ENCODE measurements around the gene FADD. TPM values are rescaled to one million over a fixed set of nuclear protein-coding genes. Genes with fewer than 3 reads are reported as not detected.
"Not testable (repeated sequence)": the region's sequence is repeated elsewhere in the genome, so short reads cannot be mapped to it uniquely, and the experiment has no call there.

FADD gene
- polyA plus RNA-seq, 1 donor (not counting 4 experiments of a cell fraction or from before 2014, with no cell fraction given), result 33.7 TPM

DNA sequence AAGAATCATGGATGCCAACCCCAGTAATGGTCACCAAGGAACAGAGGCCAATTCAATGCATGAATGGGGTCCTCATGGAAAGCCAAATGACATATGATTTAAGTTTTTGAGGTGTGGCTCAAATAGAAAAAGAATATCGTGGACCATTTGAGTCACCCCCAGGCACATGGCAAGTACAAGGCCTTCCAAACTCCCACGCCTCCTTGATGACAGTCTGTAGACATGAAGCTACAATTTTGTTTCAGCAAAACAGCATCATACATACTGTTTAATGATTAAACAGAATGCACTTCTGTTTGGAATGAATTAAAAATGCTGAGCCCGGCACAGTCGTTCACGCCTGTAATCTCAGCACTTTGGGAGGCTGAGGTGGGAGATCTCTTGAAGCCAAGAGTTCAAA is 7.4 kb downstream of the FADD start:
- Histone ChIP-seq H3K9me1 (ENCODE audit: control insufficient read depth, extremely low read depth, insufficient read depth, low read length) (peaks cover under 1% of the 10 kb centered on the region), H3K79me2 (ENCODE audit: control insufficient read depth, insufficient read depth, low read length) (peaks cover 24% of the 10 kb centered on the region), H3K9me3 (ENCODE audit: control insufficient read depth, low read depth, low read length) (no peaks in the 10 kb centered on the region), H2AFZ (ENCODE audit: control insufficient read depth, low read length) (no peak overlapping the region), H3K27ac (ENCODE audit: control insufficient read depth, insufficient read depth, low read length) (no peak overlapping the region), H3K9ac (ENCODE audit: control insufficient read depth, extremely low read depth, insufficient read depth, low read length) (no peak overlapping the region), H3K4me1 (ENCODE audit: control insufficient read depth, extremely low read depth, insufficient read depth, low read length) (peaks cover under 1% of the 10 kb centered on the region), H3K27me3 (ENCODE audit: control insufficient read depth, extremely low read depth, insufficient read depth, low read length) (no peaks in the 10 kb centered on the region), H4K20me1 (ENCODE audit: control insufficient read depth, extremely low read depth, insufficient read depth, low read length) (peaks cover 16% of the 10 kb centered on the region), H3K4me3 (ENCODE audit: control insufficient read depth in 2 of 3, extremely low read depth in 1 of 3, insufficient read depth in 2 of 3, low read depth in 1 of 3, low read length in 3 of 3) (no peak overlapping the region), H3K4me2 (ENCODE audit: control insufficient read depth, extremely low read depth, insufficient read depth, low read depth, low read length) (no peak overlapping the region), H3K36me3 (ENCODE audit: control insufficient read depth in 2 of 2, extremely low read depth in 1 of 2, insufficient read depth in 2 of 2, low read length in 2 of 2) (peaks cover 12 to 16% of the 10 kb centered on the region in 2 experiments)
- FAIRE-seq (no peak), DNase-seq (ENCODE audit: low read depth, low spot score) (no peak)
- dilution Hi-C loops (cut with MboI; ENCODE audit: extremely low pct_ligation_motif_present, low sequenced_read_pairs), result no loop called here
- TF ChIP-seq, protein P1, sequence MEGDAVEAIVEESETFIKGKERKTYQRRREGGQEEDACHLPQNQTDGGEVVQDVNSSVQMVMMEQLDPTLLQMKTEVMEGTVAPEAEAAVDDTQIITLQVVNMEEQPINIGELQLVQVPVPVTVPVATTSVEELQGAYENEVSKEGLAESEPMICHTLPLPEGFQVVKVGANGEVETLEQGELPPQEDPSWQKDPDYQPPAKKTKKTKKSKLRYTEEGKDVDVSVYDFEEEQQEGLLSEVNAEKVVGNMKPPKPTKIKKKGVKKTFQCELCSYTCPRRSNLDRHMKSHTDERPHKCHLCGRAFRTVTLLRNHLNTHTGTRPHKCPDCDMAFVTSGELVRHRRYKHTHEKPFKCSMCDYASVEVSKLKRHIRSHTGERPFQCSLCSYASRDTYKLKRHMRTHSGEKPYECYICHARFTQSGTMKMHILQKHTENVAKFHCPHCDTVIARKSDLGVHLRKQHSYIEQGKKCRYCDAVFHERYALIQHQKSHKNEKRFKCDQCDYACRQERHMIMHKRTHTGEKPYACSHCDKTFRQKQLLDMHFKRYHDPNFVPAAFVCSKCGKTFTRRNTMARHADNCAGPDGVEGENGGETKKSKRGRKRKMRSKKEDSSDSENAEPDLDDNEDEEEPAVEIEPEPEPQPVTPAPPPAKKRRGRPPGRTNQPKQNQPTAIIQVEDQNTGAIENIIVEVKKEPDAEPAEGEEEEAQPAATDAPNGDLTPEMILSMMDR (optimal IDR thresholded peaks at IDR 0.05 in 1 of 3, IDR thresholded peaks at IDR 0.05 in 1 of 3, conservative IDR thresholded peaks at IDR 0.05 in 1 of 3; ENCODE audit: extremely low read depth in 1 of 3, insufficient read depth in 2 of 3, low read length in 3 of 3), result no peak
- no peak for TF ChIP-seq EZH2 (IDR thresholded peaks at IDR 0.05; ENCODE audit: low read length)

DNA sequence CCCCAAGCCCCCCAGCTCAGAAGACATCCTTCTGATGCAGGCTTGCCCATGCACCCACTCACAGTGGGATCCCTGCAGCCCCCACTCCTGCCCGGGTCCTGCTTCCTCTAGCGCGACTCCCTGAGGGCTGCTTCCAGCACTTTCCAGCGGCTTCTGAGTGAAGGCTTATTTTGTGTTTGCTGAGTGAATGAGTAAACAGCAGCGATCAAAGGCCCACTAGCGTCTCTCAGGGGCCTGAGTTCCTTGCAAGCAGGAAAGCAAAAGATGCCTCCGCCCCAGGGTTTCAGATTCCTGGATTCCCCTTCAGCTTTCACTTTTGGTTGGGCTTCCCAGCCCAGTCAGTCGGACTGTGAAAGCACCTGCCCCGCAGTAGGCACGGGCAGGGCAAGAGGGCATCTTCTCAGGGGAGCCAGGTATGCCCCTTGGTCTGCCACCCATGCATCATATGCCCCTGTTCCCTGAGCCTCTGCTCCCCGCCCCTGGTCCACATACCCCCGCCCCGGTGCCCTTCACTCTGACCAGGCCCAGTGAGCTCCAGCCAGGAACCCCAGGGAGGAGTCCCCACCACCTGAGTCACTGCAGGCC is 9.2 kb downstream of the FADD start:
- no peak for TF ChIP-seq EZH2 (IDR thresholded peaks at IDR 0.05; ENCODE audit: low read length)
- TF ChIP-seq, protein P1 (optimal IDR thresholded peaks at IDR 0.05 in 1 of 3, IDR thresholded peaks at IDR 0.05 in 1 of 3, conservative IDR thresholded peaks at IDR 0.05 in 1 of 3; ENCODE audit: extremely low read depth in 1 of 3, insufficient read depth in 2 of 3, low read length in 3 of 3), result no peak
- Histone ChIP-seq H4K20me1 (ENCODE audit: control insufficient read depth, extremely low read depth, insufficient read depth, low read length) (peaks cover 6% of the 10 kb centered on the region), H3K27me3 (ENCODE audit: control insufficient read depth, extremely low read depth, insufficient read depth, low read length) (no peaks in the 10 kb centered on the region), H3K9me3 (ENCODE audit: control insufficient read depth, low read depth, low read length) (no peaks in the 10 kb centered on the region), H3K9ac (ENCODE audit: control insufficient read depth, extremely low read depth, insufficient read depth, low read length) (no peak overlapping the region), H3K27ac (ENCODE audit: control insufficient read depth, insufficient read depth, low read length) (no peak overlapping the region), H3K79me2 (ENCODE audit: control insufficient read depth, insufficient read depth, low read length) (peaks cover 6% of the 10 kb centered on the region), H3K4me2 (ENCODE audit: control insufficient read depth, extremely low read depth, insufficient read depth, low read depth, low read length) (no peak overlapping the region), H3K4me1 (ENCODE audit: control insufficient read depth, extremely low read depth, insufficient read depth, low read length) (no peaks in the 10 kb centered on the region), H3K9me1 (ENCODE audit: control insufficient read depth, extremely low read depth, insufficient read depth, low read length) (no peaks in the 10 kb centered on the region), H3K4me3 (ENCODE audit: control insufficient read depth in 2 of 3, extremely low read depth in 1 of 3, insufficient read depth in 2 of 3, low read depth in 1 of 3, low read length in 3 of 3) (no peak overlapping the region), H3K36me3 (ENCODE audit: control insufficient read depth in 2 of 2, extremely low read depth in 1 of 2, insufficient read depth in 2 of 2, low read length in 2 of 2) (peaks cover 3 to 6% of the 10 kb centered on the region in 2 experiments), H2AFZ (ENCODE audit: control insufficient read depth, low read length) (no peak overlapping the region)
- DNase-seq (ENCODE audit: low read depth, low spot score), result no peak
- dilution Hi-C loops (cut with MboI; ENCODE audit: extremely low pct_ligation_motif_present, low sequenced_read_pairs), result no loop called here
- FAIRE-seq, result no peak

DNA sequence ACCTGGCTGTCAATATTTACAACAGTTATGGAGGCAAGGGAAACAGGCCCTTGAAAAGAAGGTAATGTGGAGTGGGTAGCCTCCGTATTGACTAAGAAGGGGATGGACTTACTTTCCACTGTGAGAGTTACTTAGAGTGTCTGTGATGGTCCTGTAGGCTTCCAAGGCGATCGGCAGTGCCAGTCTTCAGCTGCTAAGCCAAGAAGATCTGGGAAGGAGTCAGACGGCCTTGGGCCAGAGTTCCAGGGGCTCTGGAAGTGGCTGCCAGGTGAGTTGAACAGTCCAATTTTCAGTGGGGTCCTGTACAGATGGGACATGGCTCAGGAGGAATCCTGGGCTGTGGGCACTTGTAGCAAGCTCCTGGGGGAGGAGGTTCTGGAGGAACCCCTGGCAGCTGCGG is 14.3 kb downstream of the FADD start:
- H3K4me2 ChIP-seq (ENCODE audit: control insufficient read depth, extremely low read depth, insufficient read depth, low read depth, low read length); H3K27me3 ChIP-seq (ENCODE audit: control insufficient read depth, extremely low read depth, insufficient read depth, low read length); H3K9ac ChIP-seq (ENCODE audit: control insufficient read depth, extremely low read depth, insufficient read depth, low read length); H2AFZ ChIP-seq (ENCODE audit: control insufficient read depth, low read length); H3K4me3 ChIP-seq (ENCODE audit: control insufficient read depth in 2 of 3, extremely low read depth in 1 of 3, insufficient read depth in 2 of 3, low read depth in 1 of 3, low read length in 3 of 3); H3K9me1 ChIP-seq (ENCODE audit: control insufficient read depth, extremely low read depth, insufficient read depth, low read length); H3K4me1 ChIP-seq (ENCODE audit: control insufficient read depth, extremely low read depth, insufficient read depth, low read length); H3K27ac ChIP-seq (ENCODE audit: control insufficient read depth, insufficient read depth, low read length); H4K20me1 ChIP-seq (ENCODE audit: control insufficient read depth, extremely low read depth, insufficient read depth, low read length); DNase-seq (ENCODE audit: low read depth, low spot score); FAIRE-seq; dilution Hi-C loops (cut with MboI; ENCODE audit: extremely low pct_ligation_motif_present, low sequenced_read_pairs); H3K79me2 ChIP-seq (ENCODE audit: control insufficient read depth, insufficient read depth, low read length); H3K9me3 ChIP-seq (ENCODE audit: control insufficient read depth, low read depth, low read length); H3K36me3 ChIP-seq (ENCODE audit: control insufficient read depth in 2 of 2, extremely low read depth in 1 of 2, insufficient read depth in 2 of 2, low read length in 2 of 2): not testable (repeated sequence)

DNA sequence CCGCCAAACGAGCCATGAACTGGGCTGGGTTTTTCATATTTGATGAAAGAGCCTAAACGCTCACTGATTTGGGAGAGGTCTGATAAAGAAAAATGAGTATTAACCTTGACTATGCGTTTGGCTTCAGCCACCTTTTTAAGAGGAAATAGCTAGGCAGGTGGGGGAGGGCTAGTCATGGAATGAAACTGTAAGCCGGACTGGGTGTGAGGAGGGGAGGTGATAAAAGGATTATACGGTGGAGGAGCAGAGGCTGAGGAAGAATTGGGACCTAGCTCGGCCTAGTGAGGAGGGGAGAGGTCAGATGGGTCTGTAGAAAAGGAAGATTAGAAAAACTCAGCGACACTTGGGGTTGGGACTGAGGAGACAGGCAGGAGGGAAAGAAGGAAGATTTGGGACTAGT is 15.0 kb downstream of the FADD start:
- H3K9ac ChIP-seq (ENCODE audit: control insufficient read depth, extremely low read depth, insufficient read depth, low read length); H3K9me3 ChIP-seq (ENCODE audit: control insufficient read depth, low read depth, low read length); H3K36me3 ChIP-seq (ENCODE audit: control insufficient read depth in 2 of 2, extremely low read depth in 1 of 2, insufficient read depth in 2 of 2, low read length in 2 of 2); H3K4me1 ChIP-seq (ENCODE audit: control insufficient read depth, extremely low read depth, insufficient read depth, low read length); H3K4me2 ChIP-seq (ENCODE audit: control insufficient read depth, extremely low read depth, insufficient read depth, low read depth, low read length); H2AFZ ChIP-seq (ENCODE audit: control insufficient read depth, low read length); dilution Hi-C loops (cut with MboI; ENCODE audit: extremely low pct_ligation_motif_present, low sequenced_read_pairs); H3K27ac ChIP-seq (ENCODE audit: control insufficient read depth, insufficient read depth, low read length); DNase-seq (ENCODE audit: low read depth, low spot score); H3K4me3 ChIP-seq (ENCODE audit: control insufficient read depth in 2 of 3, extremely low read depth in 1 of 3, insufficient read depth in 2 of 3, low read depth in 1 of 3, low read length in 3 of 3); FAIRE-seq; H3K9me1 ChIP-seq (ENCODE audit: control insufficient read depth, extremely low read depth, insufficient read depth, low read length); H3K79me2 ChIP-seq (ENCODE audit: control insufficient read depth, insufficient read depth, low read length); H4K20me1 ChIP-seq (ENCODE audit: control insufficient read depth, extremely low read depth, insufficient read depth, low read length); H3K27me3 ChIP-seq (ENCODE audit: control insufficient read depth, extremely low read depth, insufficient read depth, low read length): not testable (repeated sequence)

All from keratinocyte (primary cell).